Activated T-cell treated with anti-CD3 and anti-CD28 coated beads, Interleukin-2, amount 50 U/mL, for 4 hours (primary cell): Measurements from ENCODE around the gene MYH14. TPM values are rescaled to one million over a fixed set of nuclear protein-coding genes. Genes with fewer than 3 reads are reported as not detected.

Experiments used
- ATAC-seq, 2 donors: fragments of 200-7000 bp; cut with Tn5 transposase; one replicate each; pipeline ENCODE4 v1.10.0; 2021
- DNase-seq: peaks from one replicate; pipeline ENCODE4 v3.0.0-alpha.2; 2020
- H3K27me3 Mint-ChIP-seq: one replicate; pipeline ENCODE4 v1.8.0; 2021; ENCODE audit warnings: low read depth, mixed read lengths
- H3K36me3 Mint-ChIP-seq: one replicate; pipeline ENCODE4 v1.8.0; 2022; ENCODE audit warnings: mixed read lengths; ENCODE audit not compliant: insufficient read depth
- H3K4me1 Mint-ChIP-seq: one replicate; pipeline ENCODE4 v1.8.0; 2021; ENCODE audit warnings: low read depth, mixed read lengths
- H3K4me3 Mint-ChIP-seq: one replicate; pipeline ENCODE4 v1.8.0; 2021; ENCODE audit warnings: mild to moderate bottlenecking, moderate library complexity, mixed read lengths
- H3K9me3 Mint-ChIP-seq: one replicate; pipeline ENCODE4 v1.8.0; 2021; ENCODE audit warnings: mixed read lengths
- total RNA-seq, 3 donors: library from RNA; stranded (reverse); gene quantifications; one replicate each; pipeline ENCODE4 v1.2.1, GENCODE V29; 2021

Gene MYH14
- total RNA-seq, 3 donors from 2014 or later, result 0.25 to 0.63 (median 0.34) TPM

DNA sequence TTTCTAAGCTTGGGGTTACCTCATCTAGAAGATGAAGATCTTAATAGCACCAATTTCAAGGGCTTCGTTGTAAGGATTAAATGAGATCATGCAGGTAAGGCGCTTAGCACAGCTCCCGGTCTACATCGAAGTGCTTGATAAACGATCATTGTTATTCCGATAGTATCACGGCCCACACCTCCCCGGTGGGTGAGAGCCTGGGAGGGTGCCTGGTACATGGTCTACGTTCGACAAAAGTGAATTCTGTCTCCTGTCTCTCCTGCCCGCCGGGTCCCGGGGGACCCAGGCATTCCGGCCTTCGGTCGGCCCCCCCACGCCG is 501 bp upstream of the MYH14 start:
- no peak overlapping the region for H3K4me3 Mint-ChIP-seq
- H3K27me3 Mint-ChIP-seq, result peaks cover 62% of the 10 kb centered on the region
- H3K9me3 Mint-ChIP-seq, result no peaks in the 10 kb centered on the region
- DNase-seq (no peak), ATAC-seq (no peak)
- peaks cover 2% of the 10 kb centered on the region for H3K4me1 Mint-ChIP-seq
- no peaks in the 10 kb centered on the region for H3K36me3 Mint-ChIP-seq

DNA sequence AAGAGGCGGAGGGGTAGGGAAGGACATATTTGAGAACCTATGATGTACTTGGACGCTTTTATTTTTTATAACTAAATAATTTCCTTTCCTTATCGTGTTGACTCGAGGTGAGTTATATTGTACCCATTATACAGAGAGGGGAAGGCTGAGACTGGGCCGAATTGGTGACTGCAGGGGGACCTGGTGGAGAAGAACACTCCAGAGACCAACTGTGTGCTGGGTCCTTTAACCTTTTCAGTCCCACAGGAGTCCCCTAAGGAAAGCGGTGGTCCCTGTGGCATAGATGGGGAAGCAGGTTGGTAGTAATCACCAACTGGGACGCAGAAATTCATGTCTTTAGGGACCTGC is 633 bp downstream of the MYH14 start:
- no peak for DNase-seq
- H3K4me3 Mint-ChIP-seq, result no peak overlapping the region
- H3K27me3 Mint-ChIP-seq, result peaks cover 58% of the 10 kb centered on the region
- no peaks in the 10 kb centered on the region for H3K36me3 Mint-ChIP-seq
- H3K9me3 Mint-ChIP-seq, result no peaks in the 10 kb centered on the region
- no peak for ATAC-seq
- H3K4me1 Mint-ChIP-seq, result peaks cover 2% of the 10 kb centered on the region

DNA sequence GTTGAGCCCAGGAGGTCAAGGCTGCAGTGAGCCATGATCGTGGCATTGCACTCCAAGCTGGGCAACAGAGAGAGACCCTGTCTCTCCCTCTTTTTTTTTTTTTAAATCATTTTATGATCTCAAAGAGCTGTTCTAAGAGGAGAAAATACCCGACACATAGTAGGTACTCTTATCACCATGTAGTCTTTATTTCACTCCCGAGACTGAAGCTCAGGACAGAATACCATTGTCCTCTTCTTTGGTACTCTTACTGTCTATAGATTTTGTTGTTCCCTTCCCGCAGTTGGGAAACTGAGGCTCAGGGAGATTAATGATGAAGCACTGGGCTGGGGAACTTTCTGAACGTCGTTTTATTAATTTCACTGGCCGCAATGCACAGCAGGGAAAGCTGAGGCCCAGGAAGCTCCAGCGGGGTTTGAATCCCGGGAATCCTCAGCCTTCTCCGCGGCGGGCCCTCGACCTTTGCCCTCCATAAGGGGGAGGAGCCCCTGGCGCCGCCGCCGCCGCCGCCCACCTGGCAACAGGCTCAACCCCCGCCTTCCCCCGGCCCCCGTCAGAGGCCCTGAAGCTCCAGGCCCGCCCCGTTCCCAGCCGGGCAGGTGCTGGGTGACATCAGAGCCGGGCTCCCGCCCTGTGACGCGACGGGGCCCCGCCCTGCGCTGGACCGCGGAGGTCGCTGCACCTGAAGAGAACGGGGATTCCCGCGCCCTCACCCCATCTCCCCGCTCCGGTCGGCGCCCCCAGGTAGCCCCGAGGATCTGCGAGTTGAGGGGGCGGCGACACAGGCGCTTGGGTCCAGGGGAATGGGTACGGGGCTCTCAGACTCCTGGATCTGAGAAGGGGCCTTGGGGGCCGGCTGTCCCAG is 1.6 kb downstream of the MYH14 start:
- Mint-ChIP-seq H3K36me3 (no peaks in the 10 kb centered on the region), H3K27me3 (peaks cover 57% of the 10 kb centered on the region), H3K9me3 (no peaks in the 10 kb centered on the region), H3K4me1 (peaks cover 2% of the 10 kb centered on the region), H3K4me3 (no peak overlapping the region)
- DNase-seq, result no peak
- ATAC-seq, result peak in 1 of 2 donors; percentile 34

DNA sequence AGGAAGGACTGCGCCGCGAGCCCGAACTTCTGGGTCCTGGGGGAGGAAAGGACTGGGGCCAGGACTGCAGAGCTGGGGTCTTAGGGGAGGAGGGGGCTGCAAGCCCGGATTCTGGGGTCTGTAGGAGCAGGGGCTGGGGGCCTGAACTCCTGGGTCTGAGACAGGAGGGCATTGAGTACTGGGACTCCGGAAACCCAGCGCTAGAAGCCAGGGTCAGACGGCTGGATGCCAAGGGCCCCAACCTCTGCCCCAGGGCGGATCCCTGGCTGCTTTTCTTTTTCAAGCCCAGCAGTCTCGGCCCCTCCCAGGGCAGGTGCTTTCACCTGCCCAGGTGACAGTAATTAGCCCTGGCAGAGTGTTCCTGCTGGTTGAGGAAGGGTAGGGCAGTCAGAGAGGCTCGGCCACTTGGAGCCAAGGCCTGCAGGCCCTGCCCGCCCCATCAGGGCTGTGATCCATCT is 2.3 kb downstream of the MYH14 start:
- Mint-ChIP-seq H3K4me3 (no peak overlapping the region), H3K4me1 (peaks cover 2% of the 10 kb centered on the region), H3K9me3 (no peaks in the 10 kb centered on the region), H3K27me3 (peaks cover 56% of the 10 kb centered on the region), H3K36me3 (no peaks in the 10 kb centered on the region)
- DNase-seq (no peak), ATAC-seq (no peak)

DNA sequence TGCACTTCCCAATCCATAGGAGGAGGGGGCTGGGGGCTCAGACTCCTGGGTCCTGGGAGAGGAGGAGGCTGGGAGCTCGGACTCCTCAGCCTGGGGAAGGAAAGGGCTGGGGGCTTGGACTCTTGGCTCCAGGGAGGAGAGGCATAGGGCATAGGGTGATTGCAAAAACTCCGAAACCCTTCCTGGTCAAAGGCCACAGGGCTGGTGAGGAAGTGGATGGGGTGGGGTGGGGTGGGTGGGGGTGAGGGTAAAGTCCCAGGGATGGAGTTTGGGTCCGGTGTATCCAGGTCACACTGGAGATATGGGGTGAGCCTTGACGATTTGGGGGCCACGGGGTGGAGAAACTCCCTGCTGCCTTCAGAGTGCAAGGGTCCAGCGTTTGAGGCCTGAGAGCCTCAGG is 2.8 kb downstream of the MYH14 start:
- peaks cover 2% of the 10 kb centered on the region for H3K4me1 Mint-ChIP-seq
- H3K27me3 Mint-ChIP-seq, result peaks cover 53% of the 10 kb centered on the region
- ATAC-seq, result no peak
- H3K4me3 Mint-ChIP-seq, result no peak overlapping the region
- DNase-seq, result no peak
- no peaks in the 10 kb centered on the region for H3K36me3 Mint-ChIP-seq
- H3K9me3 Mint-ChIP-seq, result no peaks in the 10 kb centered on the region

DNA sequence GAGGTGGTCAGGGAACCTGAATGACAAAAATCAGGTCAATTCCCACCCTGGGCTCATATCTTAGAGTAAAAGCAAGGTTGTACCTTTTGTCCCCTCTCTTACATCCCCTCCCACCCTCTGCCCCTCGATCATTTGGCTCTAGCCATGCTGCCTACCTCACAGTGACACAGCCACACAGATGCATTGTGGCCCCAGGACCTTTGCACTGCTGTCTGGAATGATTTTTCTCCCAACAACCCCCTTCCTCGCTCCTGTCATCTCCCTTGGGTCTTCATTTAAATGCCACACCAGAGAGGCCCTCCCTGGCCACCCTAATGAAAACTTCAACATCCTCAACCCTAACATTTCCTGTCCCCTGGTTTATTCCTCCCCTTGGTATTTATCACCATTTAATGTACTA is 4.3 kb downstream of the MYH14 start:
- peaks cover 2% of the 10 kb centered on the region for H3K4me1 Mint-ChIP-seq
- H3K36me3 Mint-ChIP-seq, result no peaks in the 10 kb centered on the region
- no peak for DNase-seq
- peaks cover 4% of the 10 kb centered on the region for H3K9me3 Mint-ChIP-seq
- H3K4me3 Mint-ChIP-seq, result no peak overlapping the region
- no peak for ATAC-seq
- peaks cover 38% of the 10 kb centered on the region for H3K27me3 Mint-ChIP-seq

DNA sequence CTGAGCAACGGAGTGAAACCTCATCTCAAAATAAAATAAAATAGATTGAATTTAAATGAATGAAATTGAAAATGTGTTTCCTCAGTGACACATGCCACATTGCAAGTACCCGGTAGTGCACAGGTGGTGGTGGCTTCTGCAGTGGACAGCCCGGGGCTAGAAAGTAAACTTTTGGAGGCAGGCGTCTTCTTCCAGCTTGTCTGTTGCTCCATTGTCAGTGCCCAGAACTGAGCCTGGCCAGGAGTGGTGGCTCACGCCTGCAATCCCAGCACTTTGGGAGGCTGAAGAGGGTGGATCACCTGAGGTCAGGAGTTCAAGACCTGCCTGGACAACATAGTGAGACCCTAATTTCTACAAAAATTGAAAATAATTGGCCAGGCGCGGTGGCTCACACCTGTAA is 5.7 kb downstream of the MYH14 start:
- DNase-seq (no peak), ATAC-seq (no peak)
- Mint-ChIP-seq H3K4me1 (peaks cover under 1% of the 10 kb centered on the region), H3K27me3 (peaks cover 32% of the 10 kb centered on the region), H3K9me3 (peaks cover 4% of the 10 kb centered on the region), H3K36me3 (no peaks in the 10 kb centered on the region), H3K4me3 (no peak overlapping the region)

DNA sequence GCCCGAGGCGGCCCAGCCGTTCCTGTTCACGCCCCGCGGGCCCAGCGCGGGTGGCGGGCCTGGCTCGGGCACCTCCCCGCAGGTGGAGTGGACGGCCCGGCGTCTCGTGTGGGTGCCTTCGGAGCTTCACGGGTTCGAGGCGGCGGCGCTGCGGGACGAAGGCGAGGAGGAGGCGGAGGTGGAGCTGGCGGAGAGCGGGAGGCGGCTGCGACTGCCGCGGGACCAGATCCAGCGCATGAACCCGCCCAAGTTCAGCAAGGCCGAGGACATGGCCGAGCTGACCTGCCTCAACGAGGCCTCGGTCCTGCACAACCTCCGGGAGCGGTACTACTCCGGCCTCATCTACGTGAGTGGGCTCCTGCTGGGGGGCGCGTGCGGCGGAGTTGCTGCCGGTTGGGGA is 7.0 kb downstream of the MYH14 start:
- H3K9me3 Mint-ChIP-seq, result peaks cover 4% of the 10 kb centered on the region
- ATAC-seq, result no peak
- no peaks in the 10 kb centered on the region for H3K36me3 Mint-ChIP-seq

DNA sequence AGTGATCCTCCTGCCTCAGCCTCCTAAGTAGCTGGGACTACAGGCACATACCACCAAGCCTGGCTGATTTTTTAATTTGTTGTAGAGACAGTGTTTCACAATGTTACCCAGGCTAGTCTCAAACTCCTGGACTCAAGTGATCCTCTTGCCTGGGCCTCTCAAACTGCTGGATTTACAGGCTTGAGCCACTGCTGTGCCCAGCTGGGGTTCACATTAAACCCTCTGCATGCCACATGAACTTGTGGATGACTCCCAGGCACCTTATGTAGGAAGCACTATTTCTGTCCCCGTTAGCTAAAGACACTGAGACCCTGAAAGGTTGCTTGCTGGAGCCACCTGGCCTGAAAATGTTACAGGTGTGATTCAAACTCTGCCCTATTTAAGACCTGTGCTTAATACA is 10.5 kb downstream of the MYH14 start:
- peaks cover 13% of the 10 kb centered on the region for H3K27me3 Mint-ChIP-seq
- DNase-seq, result no peak
- no peaks in the 10 kb centered on the region for H3K36me3 Mint-ChIP-seq
- peaks cover 4% of the 10 kb centered on the region for H3K9me3 Mint-ChIP-seq
- no peak overlapping the region for H3K4me3 Mint-ChIP-seq
- no peaks in the 10 kb centered on the region for H3K4me1 Mint-ChIP-seq
- ATAC-seq, result no peak

More for the DNA sequence above, 7.0 kb downstream of the MYH14 start:
- Mint-ChIP-seq H3K4me3 (no peak overlapping the region), H3K4me1 (no peaks in the 10 kb centered on the region), H3K27me3 (peaks cover 23% of the 10 kb centered on the region)
- no peak for DNase-seq

DNA sequence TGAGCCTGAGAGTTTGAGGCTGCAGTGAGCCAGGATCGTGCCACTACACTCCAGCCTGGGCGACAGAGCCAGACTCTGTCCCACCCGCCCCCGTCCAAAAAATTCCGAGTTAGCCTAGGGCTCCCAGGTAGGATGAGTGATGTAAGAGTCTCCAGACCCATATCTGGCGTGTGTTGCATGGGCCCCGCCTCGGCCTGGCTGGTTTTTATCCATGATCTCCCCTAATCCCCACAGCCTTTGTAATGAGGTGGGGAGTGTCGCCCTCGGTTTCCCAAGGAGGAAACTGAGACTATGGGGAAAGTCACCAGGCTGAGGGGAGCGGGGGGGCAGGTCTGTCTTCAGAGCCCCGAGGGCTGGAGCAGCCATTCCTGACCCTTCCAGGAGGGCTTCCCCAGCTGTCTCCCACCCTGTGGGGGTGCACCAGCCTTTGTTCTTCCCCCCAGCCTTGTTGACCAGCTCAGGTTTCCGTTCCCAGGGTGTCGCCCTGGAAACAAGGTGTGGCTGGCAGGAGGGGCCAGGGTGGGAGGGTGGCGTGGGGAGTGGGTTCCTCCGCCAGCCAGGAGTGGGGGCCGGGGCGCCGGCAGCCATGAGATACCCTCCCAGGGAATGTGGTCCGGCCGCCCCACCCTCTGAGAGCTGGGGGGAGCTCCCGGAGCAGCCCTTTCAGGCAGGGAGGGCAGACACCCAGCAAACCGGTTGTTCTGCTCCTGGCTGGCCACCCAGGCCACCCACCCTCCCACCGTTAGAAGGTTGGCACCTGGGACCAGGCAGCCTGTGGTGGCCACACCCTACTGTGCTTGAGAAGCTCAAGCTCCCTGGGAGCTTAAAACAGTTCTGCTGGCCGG is 11.5 kb downstream of the MYH14 start:
- Mint-ChIP-seq H3K36me3 (no peaks in the 10 kb centered on the region), H3K4me3 (no peak overlapping the region), H3K27me3 (peaks cover 13% of the 10 kb centered on the region), H3K9me3 (peaks cover 4% of the 10 kb centered on the region), H3K4me1 (no peaks in the 10 kb centered on the region)
- DNase-seq, result no peak
- ATAC-seq, result no peak

DNA sequence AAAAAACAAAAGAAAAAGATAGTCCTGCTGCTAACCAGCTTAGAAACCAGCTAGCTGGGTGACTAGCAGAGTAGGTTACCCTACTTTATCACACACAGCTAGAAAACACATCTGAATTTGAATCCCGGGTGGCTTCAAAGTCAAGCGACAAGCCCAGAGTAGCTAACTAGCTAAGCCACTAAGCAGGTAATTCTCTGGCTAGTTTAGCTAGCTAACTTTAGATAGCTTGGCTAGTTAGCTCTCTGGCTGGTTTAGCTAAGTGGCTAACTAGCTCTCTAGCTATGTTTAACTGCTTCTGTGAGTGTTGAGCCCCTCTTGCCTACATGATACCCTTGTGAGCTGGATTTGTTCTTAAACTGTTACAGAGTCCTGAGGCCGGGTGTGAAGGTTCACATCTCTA is 12.4 kb downstream of the MYH14 start:
- ATAC-seq (no peak), DNase-seq (no peak)
- Mint-ChIP-seq H3K36me3 (no peaks in the 10 kb centered on the region), H3K4me3 (no peak overlapping the region), H3K4me1 (no peaks in the 10 kb centered on the region), H3K27me3 (peaks cover 13% of the 10 kb centered on the region), H3K9me3 (peaks cover 4% of the 10 kb centered on the region)

DNA sequence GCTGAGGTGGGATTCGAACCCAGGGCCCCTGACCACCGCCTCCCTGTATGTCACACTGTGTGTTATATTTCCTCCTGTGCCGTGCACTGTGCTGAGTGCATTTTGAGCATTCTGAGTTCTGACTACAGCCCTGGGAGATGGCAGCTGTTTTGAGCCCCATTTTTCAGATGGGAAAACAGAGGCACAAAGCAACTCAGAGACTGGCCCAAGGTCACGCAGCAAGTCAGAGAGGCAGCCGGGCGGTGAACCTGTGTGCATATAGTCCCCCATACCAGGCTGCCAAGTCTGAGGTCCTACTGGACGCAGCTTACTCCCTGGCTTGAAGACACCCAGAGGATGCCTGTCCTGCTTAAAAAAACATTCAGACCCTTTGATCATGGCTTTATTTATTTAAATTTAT is 17.7 kb downstream of the MYH14 start:
- H3K27me3 Mint-ChIP-seq, result peaks cover 21% of the 10 kb centered on the region
- H3K36me3 Mint-ChIP-seq, result no peaks in the 10 kb centered on the region
- no peak overlapping the region for H3K4me3 Mint-ChIP-seq
- H3K4me1 Mint-ChIP-seq, result no peaks in the 10 kb centered on the region
- ATAC-seq (no peak), DNase-seq (no peak)
- peaks cover 5% of the 10 kb centered on the region for H3K9me3 Mint-ChIP-seq

DNA sequence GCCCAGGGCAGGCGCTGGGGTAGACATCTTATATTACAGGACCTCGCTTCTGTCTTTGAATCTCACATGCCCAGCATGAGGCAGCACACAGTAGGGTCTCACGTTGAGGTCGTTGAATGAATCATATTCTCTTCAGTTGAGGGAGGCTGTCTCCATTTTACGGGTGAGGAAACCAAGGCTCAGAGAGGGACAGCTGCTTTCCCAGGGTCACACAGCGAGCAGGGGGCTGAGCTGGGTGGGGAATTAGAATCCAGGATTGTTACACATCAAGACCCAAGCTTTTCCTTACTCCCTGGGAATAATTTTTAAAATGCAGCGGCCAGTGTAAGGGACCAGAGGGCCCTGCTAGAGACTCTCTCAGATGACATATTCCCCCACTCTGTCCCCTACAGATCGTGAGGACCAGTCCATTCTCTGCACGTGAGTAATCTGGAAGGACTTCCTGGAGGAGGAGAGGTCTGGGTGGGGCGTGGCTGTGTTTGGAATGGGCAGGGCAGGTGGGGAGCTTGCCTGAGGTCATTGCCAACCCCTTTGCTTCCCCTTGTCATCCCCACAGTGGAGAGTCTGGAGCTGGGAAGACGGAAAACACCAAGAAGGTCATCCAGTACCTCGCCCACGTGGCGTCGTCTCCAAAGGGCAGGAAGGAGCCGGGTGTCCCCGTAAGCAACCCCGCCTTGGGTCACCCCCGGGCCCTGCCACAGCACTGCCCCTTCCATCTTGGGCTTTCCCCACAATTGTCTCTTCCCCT is 19.4 kb downstream of the MYH14 start:
- DNase-seq (no peak), ATAC-seq (no peak)
- Mint-ChIP-seq H3K9me3 (peaks cover 5% of the 10 kb centered on the region), H3K27me3 (peaks cover 19% of the 10 kb centered on the region), H3K4me1 (no peaks in the 10 kb centered on the region), H3K4me3 (no peak overlapping the region), H3K36me3 (no peaks in the 10 kb centered on the region)

DNA sequence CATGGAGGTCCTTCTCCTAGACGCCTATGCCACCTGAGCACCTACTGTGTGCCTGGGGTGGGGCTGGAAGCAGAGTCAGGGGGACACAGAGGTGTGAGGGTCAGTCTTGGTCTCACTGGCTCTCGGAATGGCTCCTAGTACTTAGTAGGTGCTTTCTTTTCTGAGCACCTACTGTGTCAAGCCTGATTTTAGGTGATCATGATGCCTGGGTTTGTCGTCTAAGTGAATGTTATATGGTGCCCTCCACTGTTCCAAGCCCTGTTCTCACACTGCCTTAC is 20.0 kb downstream of the MYH14 start:
- no peaks in the 10 kb centered on the region for H3K36me3 Mint-ChIP-seq
- no peak for ATAC-seq

More for the DNA sequence above, 20.0 kb downstream of the MYH14 start:
- Mint-ChIP-seq H3K4me3 (no peak overlapping the region), H3K4me1 (no peaks in the 10 kb centered on the region), H3K27me3 (peaks cover 20% of the 10 kb centered on the region), H3K9me3 (peaks cover 5% of the 10 kb centered on the region)
- no peak for DNase-seq
